WTC11 (cell line): ENCODE results near the gene EXPH5. TPM values are rescaled to one million over a fixed set of nuclear protein-coding genes. Genes with fewer than 3 reads are reported as not detected.

ENCODE experiments used
- ATAC-seq: fragments of 200-7000 bp; cut with Tn5 transposase; 2 replicates; pipeline ENCODE4 v1.10.0; 2021; ENCODE audit warnings: mild to moderate bottlenecking, moderate library complexity
- CTCF ChIA-PET: fragments of 300-600 bp; sonication (Branson Sonifier 250); formaldehyde crosslinking; loops from one replicate; lab custom pipeline; 2021; ENCODE audit warnings: antibody characterized with exemption; lab: Charles Lee
- POLR2A ChIA-PET: fragments of 350-600 bp; sonication (Branson Sonifier 250); formaldehyde crosslinking; loops from one replicate; lab custom pipeline; 2021; ENCODE audit warnings: antibody characterized with exemption; lab: Charles Lee
- DNase-seq: peaks from one replicate; pipeline ENCODE4 v3.0.0; 2021; ENCODE audit warnings: low spot score
- H3K27ac Mint-ChIP-seq: 2 replicates; pipeline ENCODE4 v1.8.0; 2021; ENCODE audit warnings: mixed read lengths
- H3K27me3 Mint-ChIP-seq: 2 replicates; pipeline ENCODE4 v1.8.0; 2021; ENCODE audit warnings: low read depth, mild to moderate bottlenecking, moderate library complexity, mixed read lengths
- H3K36me3 Mint-ChIP-seq: 2 replicates; pipeline ENCODE4 v1.8.0; 2021; ENCODE audit warnings: mixed read lengths
- H3K4me1 Mint-ChIP-seq: 2 replicates; pipeline ENCODE4 v1.8.0; 2022; ENCODE audit warnings: mixed read lengths
- H3K4me3 Mint-ChIP-seq: 2 replicates; pipeline ENCODE4 v1.8.0; 2021; ENCODE audit warnings: mild to moderate bottlenecking, moderate library complexity, mixed read lengths
- H3K9me3 Mint-ChIP-seq: 2 replicates; pipeline ENCODE4 v1.8.0; 2021; ENCODE audit warnings: mixed read lengths
- ARID4B ChIP-seq: sonication (generic); formaldehyde crosslinking; IDR thresholded peaks from 2 replicates; pipeline ENCODE4 v1.8.0; 2023; ENCODE audit warnings: missing genetic modification reagents, mild to moderate bottlenecking, borderline replicate concordance
- ATF2 ChIP-seq: sonication (generic); formaldehyde crosslinking; IDR thresholded peaks from 2 replicates; pipeline ENCODE4 v1.8.1; 2022; ENCODE audit warnings: low read depth, missing genetic modification reagents, borderline replicate concordance
- E2F1 ChIP-seq: sonication (generic); formaldehyde crosslinking; IDR thresholded peaks from 2 replicates; pipeline ENCODE4 v1.8.0; 2022; ENCODE audit warnings: mild to moderate bottlenecking, missing genetic modification reagents
- ELF4 ChIP-seq: sonication (generic); formaldehyde crosslinking; IDR thresholded peaks from 2 replicates; pipeline ENCODE4 v1.8.1; 2022; ENCODE audit warnings: low read depth, mild to moderate bottlenecking, moderate library complexity, missing genetic modification reagents
- FOXK1 ChIP-seq: sonication (generic); formaldehyde crosslinking; IDR thresholded peaks from 2 replicates; pipeline ENCODE4 v1.8.0; 2022; ENCODE audit warnings: mild to moderate bottlenecking, moderate library complexity, missing genetic modification reagents
- HMGA2 ChIP-seq: fragments of 250-450 bp; sonication (Bioruptor Pico); IDR thresholded peaks from 2 replicates; pipeline ENCODE4 v1.4.0; 2021; ENCODE audit warnings: mild to moderate bottlenecking, moderate library complexity
- MYBL2 ChIP-seq: sonication (generic); formaldehyde crosslinking; IDR thresholded peaks from 2 replicates; pipeline ENCODE4 v1.8.1; 2023; ENCODE audit warnings: mild to moderate bottlenecking, moderate library complexity, missing genetic modification reagents
- NFATC4 ChIP-seq: fragments of 250-450 bp; sonication (Bioruptor Pico); IDR thresholded peaks from 2 replicates; pipeline ENCODE4 v1.9.0; 2021; ENCODE audit warnings: mild to moderate bottlenecking
- NR3C1 ChIP-seq: sonication (generic); formaldehyde crosslinking; conservative IDR thresholded peaks from 2 replicates; pipeline ENCODE4 v1.8.1; 2023; ENCODE audit warnings: low read depth, mild to moderate bottlenecking, missing genetic modification reagents
- PRRX2 ChIP-seq: fragments of 250-450 bp; sonication (Bioruptor Pico); IDR thresholded peaks from 2 replicates; pipeline ENCODE4 v1.8.0; 2021; ENCODE audit warnings: mild to moderate bottlenecking
- RORB ChIP-seq: fragments of 250-450 bp; sonication (Bioruptor Pico); IDR thresholded peaks from 2 replicates; pipeline ENCODE4 v1.9.0; 2021; ENCODE audit warnings: mild to moderate bottlenecking
- SMAD4 ChIP-seq: sonication (generic); formaldehyde crosslinking; IDR thresholded peaks from 2 replicates; pipeline ENCODE4 v1.8.0; 2022; ENCODE audit warnings: mild to moderate bottlenecking, missing genetic modification reagents
- SOX15 ChIP-seq: fragments of 250-450 bp; sonication (Bioruptor Pico); IDR thresholded peaks from 2 replicates; pipeline ENCODE4 v1.9.0; 2021; ENCODE audit warnings: mild to moderate bottlenecking
- SP1 ChIP-seq: sonication (generic); formaldehyde crosslinking; conservative IDR thresholded peaks from 2 replicates; pipeline ENCODE4 v1.8.1; 2022; ENCODE audit warnings: missing genetic modification reagents
- ZBTB21 ChIP-seq: sonication (generic); formaldehyde crosslinking; IDR thresholded peaks from 2 replicates; pipeline ENCODE4 v1.8.1; 2023; ENCODE audit warnings: mild to moderate bottlenecking, missing genetic modification reagents, borderline replicate concordance
- ZNF317 ChIP-seq: sonication (generic); formaldehyde crosslinking; IDR thresholded peaks from 2 replicates; pipeline ENCODE4 v1.8.1; 2023; ENCODE audit warnings: low read depth, mild to moderate bottlenecking, moderate library complexity, missing genetic modification reagents, borderline replicate concordance
- ZNF396 ChIP-seq: fragments of 250-450 bp; sonication (Bioruptor Pico); IDR thresholded peaks from 2 replicates; pipeline ENCODE4 v1.8.0; 2021; ENCODE audit warnings: mild to moderate bottlenecking, moderate library complexity, borderline replicate concordance
- ZNF416 ChIP-seq: fragments of 250-450 bp; sonication (Bioruptor Pico); IDR thresholded peaks from 2 replicates; pipeline ENCODE4 v1.9.0; 2021; ENCODE audit warnings: mild to moderate bottlenecking, inconsistent platforms
- ZNF423 ChIP-seq: fragments of 250-450 bp; sonication (Bioruptor Pico); IDR thresholded peaks from 2 replicates; pipeline ENCODE4 v2.1.2; 2022; ENCODE audit warnings: mild to moderate bottlenecking, moderate library complexity
- ZNF671 ChIP-seq: fragments of 250-450 bp; sonication (Bioruptor Pico); IDR thresholded peaks from 2 replicates; pipeline ENCODE4 v1.8.0; 2021; ENCODE audit warnings: mild to moderate bottlenecking
- total RNA-seq: library from RNA; stranded (reverse); gene quantifications from 3 replicates; pipeline ENCODE4 v1.2.3, GENCODE V29; 2021
- TF ChIP-seq, protein P1 (sequence below): fragments of 250-450 bp; sonication (Bioruptor Pico); IDR thresholded peaks from 2 replicates; pipeline ENCODE4 v1.8.0; 2021; ENCODE audit warnings: mild to moderate bottlenecking
- TF ChIP-seq, protein P2 (sequence below): sonication (generic); formaldehyde crosslinking; IDR thresholded peaks from 2 replicates; pipeline ENCODE4 v1.8.1; 2022; ENCODE audit warnings: mild to moderate bottlenecking, moderate library complexity, missing genetic modification reagents
- TF ChIP-seq, protein P3 (sequence below): sonication (generic); formaldehyde crosslinking; IDR thresholded peaks from 2 replicates; pipeline ENCODE4 v1.8.1; 2023; ENCODE audit warnings: mild to moderate bottlenecking, moderate library complexity, missing genetic modification reagents

Gene EXPH5
- total RNA-seq, 1 experiment from 2014 or later = 11.2 TPM

DNA sequence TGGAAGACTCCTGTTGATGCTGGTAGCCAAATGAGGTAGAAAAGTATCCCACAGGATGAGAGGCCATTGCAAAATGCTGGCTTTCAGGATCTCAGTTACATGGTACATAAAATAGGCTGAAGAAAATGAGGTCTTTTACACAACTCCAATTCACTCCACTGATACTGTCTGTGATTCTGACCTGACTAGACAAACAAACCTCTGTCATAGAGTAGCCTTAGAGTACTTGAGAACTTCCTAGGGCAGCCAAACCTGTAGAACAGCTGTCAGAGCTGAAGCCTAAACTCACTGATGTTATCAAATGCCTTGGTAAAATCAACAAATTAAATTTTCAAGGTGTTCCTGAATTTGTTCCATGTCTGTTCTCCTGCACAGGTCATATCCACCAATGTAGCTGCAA lies 69.1 kb downstream of the EXPH5 start (continued):
- TF ChIP-seq ARID4B = no peak
- no peak for TF ChIP-seq RORB (CRISPR knock-in tag)
- no peak for TF ChIP-seq PRRX2 (CRISPR knock-in tag)
- TF ChIP-seq, protein P1, sequence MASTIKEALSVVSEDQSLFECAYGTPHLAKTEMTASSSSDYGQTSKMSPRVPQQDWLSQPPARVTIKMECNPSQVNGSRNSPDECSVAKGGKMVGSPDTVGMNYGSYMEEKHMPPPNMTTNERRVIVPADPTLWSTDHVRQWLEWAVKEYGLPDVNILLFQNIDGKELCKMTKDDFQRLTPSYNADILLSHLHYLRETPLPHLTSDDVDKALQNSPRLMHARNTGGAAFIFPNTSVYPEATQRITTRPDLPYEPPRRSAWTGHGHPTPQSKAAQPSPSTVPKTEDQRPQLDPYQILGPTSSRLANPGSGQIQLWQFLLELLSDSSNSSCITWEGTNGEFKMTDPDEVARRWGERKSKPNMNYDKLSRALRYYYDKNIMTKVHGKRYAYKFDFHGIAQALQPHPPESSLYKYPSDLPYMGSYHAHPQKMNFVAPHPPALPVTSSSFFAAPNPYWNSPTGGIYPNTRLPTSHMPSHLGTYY (CRISPR knock-in tag) = no peak
- TF ChIP-seq, protein P2, sequence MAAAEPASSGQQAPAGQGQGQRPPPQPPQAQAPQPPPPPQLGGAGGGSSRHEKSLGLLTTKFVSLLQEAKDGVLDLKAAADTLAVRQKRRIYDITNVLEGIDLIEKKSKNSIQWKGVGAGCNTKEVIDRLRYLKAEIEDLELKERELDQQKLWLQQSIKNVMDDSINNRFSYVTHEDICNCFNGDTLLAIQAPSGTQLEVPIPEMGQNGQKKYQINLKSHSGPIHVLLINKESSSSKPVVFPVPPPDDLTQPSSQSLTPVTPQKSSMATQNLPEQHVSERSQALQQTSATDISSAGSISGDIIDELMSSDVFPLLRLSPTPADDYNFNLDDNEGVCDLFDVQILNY (CRISPR knock-in tag) = no peak
- TF ChIP-seq, all 79 proteins: peak for 0

DNA sequence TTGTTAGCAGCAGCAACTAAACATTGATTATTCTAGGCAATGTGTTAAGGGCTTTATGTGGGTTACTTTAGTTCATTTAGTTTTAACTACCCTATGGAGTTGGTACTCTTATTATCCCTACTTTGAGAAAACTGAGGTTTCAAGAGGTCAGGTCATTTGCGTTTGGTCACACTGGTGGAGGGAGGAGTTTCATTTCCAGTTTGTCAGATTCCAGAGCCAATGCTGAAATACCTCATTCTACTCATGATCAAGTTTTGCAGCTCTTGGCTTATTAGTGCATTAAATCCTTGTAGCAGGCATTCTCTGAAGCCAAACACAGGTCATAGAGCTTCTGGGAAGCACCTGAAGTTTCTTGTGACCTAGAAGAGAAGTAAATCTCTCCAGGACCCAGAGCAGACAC lies 71.2 kb downstream of the EXPH5 start:
- Mint-ChIP-seq H3K27me3 (no peaks in the 10 kb centered on the region), H3K9me3 (0 out of 2 replicates have a peak, but pooled peaks cover 4% of the 10 kb centered on the region), H3K27ac (0 out of 2 replicates have a peak overlapping the region, but pooled peaks have one; percentile 38), H3K36me3 (peaks cover 6% of the 10 kb centered on the region), H3K4me3 (no peak overlapping the region)
- ATAC-seq (no peak), DNase-seq (no peak)
- POLR2A ChIA-PET = no interaction called here
- CTCF ChIA-PET = no interaction called here
- no peak for TF ChIP-seq ZNF396 (CRISPR knock-in tag)
- TF ChIP-seq NR3C1 (CRISPR knock-in tag) = no peak
- no peak for TF ChIP-seq ELF4 (CRISPR knock-in tag)
- TF ChIP-seq, all 79 proteins: peak for 0
- no peaks in the 10 kb centered on the region for H3K4me1 Mint-ChIP-seq

DNA sequence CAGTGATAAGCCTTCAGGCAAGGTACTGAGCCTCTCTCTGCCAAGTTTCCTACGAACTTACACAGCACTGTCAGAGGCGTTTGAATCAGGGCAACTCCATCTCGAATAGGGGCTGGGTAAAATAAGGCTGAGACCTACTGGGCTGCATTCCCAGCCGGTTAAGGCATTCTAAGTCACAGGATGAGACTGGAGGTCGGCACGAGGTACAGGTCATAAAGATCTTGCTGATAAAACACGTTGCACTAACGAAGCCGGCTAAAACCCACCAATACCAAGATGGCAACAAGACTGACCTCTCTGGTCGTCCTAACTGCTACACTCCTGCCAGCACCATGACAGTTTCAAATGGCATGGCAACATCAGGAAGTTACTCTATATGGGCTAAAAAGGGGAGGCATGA lies 75.0 kb downstream of the EXPH5 start:
- DNase-seq (no peak), ATAC-seq (no peak)
- POLR2A ChIA-PET = no interaction called here
- CTCF ChIA-PET = no interaction called here
- Mint-ChIP-seq H3K27me3 (no peaks in the 10 kb centered on the region), H3K4me3 (no peak overlapping the region), H3K36me3 (peaks cover 11% of the 10 kb centered on the region), H3K9me3 (0 out of 2 replicates have a peak, but pooled peaks cover 5% of the 10 kb centered on the region), H3K4me1 (no peaks in the 10 kb centered on the region), H3K27ac (no peak overlapping the region)
- TF ChIP-seq ZBTB21 (CRISPR knock-in tag) (no peak), FOXK1 (no peak), NR3C1 (CRISPR knock-in tag) (no peak), ATF2 (no peak), SOX15 (CRISPR knock-in tag) (no peak), ZNF317 (CRISPR knock-in tag) (no peak), ZNF416 (CRISPR knock-in tag) (no peak), SMAD4 (CRISPR knock-in tag) (no peak), SP1 (CRISPR knock-in tag) (no peak), E2F1 (CRISPR knock-in tag) (no peak), ZNF423 (CRISPR knock-in tag) (no peak), ZNF671 (CRISPR knock-in tag) (no peak), HMGA2 (no peak), MYBL2 (no peak), NFATC4 (CRISPR knock-in tag) (no peak), PRRX2 (CRISPR knock-in tag) (no peak)
- TF ChIP-seq, protein P3, sequence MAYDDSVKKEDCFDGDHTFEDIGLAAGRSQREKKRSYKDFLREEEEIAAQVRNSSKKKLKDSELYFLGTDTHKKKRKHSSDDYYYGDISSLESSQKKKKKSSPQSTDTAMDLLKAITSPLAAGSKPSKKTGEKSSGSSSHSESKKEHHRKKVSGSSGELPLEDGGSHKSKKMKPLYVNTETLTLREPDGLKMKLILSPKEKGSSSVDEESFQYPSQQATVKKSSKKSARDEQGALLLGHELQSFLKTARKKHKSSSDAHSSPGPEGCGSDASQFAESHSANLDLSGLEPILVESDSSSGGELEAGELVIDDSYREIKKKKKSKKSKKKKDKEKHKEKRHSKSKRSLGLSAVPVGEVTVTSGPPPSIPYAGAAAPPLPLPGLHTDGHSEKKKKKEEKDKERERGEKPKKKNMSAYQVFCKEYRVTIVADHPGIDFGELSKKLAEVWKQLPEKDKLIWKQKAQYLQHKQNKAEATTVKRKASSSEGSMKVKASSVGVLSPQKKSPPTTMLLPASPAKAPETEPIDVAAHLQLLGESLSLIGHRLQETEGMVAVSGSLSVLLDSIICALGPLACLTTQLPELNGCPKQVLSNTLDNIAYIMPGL (CRISPR knock-in tag) = no peak
